RCC 7860 (cell line): ENCODE measurements around the gene LCN10.

ENCODE experiments used
- DNase-seq: peaks from one replicate; pipeline ENCODE4 v3.0.0-alpha.2; 2015; ENCODE audit warnings: low spot score
- FAIRE-seq: peaks from 2 replicates; lab custom pipeline; 2012; peaks lifted over from hg19 to GRCh38; lab: Jason Lieb, UNC

The LCN10 gene

DNA sequence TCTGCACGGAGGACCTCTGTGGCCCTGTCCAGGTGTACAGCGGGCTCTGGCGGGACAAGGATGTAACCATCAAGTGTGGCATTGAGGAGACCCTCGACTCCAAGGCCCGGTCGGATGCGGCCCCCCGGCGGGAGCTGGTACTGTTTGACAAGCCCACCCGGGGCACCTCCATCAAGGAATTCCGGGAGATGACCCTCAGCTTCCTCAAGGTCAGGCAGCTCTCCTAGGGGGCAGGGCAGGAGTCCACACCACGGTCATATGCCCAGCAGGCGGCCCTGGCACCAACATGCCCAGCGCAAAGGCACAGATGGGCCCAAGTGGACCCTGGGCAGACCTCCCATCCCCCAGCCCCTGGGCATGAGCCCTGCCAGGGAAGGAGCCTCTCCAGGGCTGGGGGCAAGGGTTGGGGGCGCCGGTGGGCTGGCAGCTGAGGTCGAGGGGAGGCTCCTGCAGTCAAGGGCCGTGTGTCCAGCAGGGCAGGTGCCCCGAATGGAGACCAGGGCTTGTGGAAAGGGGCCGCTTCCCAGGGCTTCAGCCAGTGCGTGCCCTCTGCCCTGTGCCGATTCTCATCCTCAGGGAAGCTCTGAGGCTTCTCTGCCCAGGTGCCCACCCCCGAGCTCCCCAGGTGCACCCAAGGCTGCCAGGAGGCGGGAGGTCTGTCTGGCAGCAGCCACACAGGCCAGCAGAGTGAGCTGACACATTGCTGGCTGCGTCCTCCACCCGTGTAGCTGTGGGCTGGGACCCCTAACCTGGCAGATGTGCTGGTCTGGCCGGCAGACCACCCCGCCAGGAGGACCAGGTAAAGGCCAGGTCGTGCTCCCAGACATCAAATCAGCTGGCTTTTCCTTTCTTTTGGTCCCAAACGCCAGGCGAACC, 20.4 kb downstream of the LCN10 start:
- FAIRE-seq = no peak
- no peak for DNase-seq

DNA sequence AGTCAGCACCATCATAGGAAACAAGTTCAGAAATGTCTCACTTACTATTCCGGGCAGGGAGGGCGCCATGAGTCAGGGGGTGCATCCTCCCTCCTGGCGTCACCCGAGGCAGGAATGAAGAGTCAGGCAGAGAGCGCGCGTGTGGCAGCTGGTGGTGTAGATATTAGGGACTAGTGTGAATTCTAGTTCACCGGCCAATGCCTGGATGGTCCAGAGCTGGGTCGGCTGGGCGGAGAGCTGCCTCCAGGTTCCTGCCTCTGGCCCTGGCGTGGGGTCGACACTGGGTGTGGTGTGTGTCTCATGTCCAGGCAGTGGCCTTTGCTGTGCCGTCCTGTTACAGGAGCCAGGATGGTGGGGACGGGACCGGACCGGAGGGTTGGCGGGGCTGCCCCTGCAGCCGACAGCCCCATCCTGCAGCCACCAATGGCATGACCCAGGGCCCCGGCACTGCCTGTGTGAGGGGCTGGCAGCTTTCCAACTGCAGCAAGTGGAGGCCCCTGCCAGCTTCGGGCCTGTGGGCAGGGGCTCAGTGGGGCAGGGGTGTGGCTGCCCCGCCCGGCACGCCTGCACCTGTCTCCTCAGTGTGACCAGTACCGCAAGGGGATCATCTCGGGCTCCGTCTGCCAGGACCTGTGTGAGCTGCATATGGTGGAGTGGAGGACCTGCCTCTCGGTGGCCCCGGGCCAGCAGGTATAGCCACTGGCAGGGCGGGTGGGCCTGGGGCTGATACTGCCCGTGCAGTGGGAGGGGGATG, 21.2 kb downstream of the LCN10 start:
- peak; percentile 30 for DNase-seq

DNA sequence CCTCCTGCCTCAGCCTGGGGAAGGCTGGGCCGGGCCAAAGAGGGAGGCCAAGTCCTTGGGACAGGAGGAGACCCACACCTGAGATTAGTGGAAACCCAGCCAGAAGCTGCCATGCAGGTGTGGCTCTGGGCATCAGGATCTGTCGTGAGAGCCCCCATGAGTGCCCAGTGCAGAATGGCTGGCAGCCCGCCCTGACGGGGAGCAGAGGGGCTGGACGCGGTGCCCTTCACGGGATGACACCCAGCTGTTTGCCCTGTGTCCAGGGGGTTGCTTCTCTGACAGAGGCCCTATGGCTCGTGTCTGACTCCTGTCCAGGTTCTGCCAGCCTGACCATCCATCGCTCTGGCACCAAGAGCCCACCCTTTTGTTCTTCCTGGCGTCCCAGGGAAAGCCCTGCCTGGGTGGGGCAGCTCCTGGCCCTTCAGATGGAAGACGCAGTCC, 21.8 kb downstream of the LCN10 start:
- no peak for FAIRE-seq
- DNase-seq = peak; percentile 5

More for the DNA sequence above, 21.2 kb downstream of the LCN10 start:
- FAIRE-seq = no peak

DNA sequence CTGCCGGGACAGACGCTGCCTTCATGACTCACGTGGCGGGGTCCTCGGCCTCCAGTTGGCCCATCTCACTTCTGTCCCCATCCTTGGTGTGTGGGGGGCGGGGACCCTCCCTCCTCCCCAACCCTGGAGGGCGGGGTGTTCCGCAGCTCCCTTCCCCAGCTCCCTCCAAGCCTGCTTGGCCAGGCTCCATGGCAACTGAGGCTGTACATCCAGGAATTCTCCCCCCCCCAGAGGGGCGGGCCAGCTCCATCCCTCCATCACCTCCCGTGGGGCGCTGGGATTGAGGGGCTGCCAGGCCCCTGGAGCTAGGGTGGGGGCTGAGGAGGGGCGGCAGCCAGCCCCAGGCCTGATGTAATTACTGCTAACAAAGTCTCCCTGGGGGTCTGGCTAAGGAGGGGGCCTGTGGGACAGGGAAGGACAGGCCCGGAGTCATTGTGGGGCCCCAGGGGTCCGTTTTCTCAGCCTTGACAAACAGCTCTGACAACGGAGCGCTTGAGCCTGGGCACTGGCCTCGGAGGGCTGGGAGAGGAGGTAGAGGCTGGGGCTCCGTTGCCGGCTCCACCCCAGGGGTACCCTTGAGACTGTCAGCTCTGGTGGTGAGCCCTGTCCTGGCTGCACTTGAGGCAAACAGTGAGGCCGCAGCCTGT, 22.4 kb downstream of the LCN10 start:
- no peak for FAIRE-seq
- peak; percentile 8 for DNase-seq

DNA sequence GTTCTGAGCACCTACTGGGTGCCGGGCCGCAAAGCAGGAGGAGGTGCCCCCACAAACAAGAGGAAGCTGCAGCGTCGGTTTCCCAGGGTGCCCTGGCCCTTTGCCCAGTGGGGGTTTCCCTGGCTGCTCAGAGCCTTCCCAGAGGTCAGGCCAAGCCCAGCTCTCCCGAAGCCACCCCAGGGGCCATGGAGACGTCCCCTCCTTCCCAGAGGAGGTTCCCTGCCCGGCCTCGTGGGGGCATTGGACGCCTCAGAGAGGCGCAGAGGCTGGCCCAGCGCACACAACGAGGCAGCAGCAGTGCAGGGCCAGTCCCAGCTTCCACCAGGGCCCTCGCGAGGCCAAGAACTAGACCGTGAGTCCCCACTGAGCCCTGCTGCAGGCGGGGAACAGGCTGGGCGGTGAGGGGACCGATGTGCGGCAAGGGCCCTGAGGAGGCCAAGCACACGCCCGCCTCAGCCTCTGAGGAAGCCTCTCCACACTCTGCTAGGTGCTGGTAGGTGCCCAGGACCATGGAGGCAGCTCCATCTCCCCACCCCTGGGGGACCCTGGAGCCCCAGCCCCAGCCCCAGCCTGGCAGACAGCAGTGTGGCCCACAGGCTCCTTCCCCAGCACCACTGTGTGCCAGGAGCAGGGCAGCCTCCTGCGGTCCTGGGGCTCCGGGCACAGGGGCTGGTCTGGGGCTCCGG, 23.4 kb downstream of the LCN10 start:
- no peak for FAIRE-seq
- DNase-seq = peak; percentile 11

DNA sequence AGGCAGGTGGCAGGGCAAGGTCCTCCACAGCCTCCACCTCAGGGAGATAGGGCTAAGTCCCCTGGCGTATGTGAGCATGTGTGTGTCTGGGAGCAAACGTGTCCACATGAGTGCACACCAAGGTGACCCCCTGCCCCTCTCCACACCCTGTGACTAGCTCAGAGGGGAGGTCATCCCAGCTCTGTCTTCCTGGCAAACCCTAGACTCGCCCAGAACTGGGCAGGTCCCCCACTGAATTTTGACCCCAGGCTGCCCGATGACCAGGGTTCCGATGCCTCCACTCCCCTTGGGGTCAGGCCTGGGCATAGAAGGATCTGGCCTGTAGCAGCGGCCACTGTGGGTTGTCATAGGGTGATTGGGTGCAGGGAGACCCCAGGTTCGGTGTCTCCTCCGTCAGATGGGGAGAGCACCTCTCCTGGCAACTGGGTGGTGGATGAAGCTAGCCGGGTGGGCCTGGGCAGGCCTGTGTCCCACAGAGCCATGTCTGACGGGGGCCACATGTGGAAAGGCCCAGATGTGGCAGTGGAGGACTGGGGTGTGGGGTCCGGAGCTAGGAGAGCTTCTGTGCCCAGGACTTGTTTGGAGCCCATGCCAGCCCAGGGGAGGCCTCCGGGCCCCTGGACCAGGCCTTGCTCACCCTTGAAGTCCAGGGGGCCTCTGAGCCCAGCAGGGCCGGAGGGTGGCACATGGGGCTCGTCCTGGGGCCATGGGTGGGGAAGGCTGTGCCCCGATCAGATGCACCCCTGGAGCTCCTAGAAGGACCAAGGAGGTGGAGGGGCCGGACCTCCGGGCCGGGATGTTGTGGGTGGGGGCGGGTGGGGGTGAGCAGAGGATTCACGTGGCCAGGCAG, 24.2 kb downstream of the LCN10 start:
- DNase-seq = no peak
- FAIRE-seq = no peak

DNA sequence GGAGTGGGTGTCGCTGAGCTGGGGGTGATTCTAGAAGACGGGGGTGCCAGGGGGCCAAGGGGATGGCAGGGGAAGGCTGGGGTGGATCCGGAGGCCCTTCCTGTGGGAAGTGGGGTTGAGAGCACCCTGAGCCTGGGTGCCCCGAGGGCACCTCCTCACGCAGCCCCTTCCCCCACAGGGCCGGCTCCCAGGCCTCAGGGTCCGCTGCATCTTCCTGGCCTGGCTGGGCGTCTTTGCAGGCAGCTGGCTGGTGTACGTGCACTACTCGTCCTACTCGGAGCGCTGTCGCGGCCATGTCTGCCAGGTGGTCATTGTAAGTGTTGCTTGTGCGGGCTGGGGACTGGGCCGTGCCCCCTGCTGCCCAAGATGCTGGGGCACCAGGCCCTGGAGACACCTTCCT, 25.3 kb downstream of the LCN10 start:
- DNase-seq = no peak
- no peak for FAIRE-seq

DNA sequence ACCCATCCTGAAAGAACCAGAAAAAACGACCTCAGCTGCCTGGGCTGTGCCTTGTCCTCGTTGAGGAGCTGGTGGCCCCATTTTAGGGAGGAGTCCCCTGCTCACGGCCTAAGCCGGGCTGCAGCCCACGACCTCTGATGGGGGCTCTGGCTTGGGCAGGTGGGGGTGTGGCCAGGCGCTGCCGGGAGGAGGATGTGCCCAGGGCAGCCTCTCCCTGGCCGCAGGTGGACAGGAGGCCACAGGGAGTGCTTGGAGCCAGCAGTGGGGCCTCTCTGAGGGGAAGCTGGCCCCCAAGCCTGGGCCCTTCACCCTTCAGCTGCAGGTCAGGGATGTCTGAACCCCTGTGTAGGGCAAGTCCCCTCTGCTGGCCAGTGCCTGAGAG, 27.9 kb downstream of the LCN10 start:
- FAIRE-seq (no peak), DNase-seq (no peak)

DNA sequence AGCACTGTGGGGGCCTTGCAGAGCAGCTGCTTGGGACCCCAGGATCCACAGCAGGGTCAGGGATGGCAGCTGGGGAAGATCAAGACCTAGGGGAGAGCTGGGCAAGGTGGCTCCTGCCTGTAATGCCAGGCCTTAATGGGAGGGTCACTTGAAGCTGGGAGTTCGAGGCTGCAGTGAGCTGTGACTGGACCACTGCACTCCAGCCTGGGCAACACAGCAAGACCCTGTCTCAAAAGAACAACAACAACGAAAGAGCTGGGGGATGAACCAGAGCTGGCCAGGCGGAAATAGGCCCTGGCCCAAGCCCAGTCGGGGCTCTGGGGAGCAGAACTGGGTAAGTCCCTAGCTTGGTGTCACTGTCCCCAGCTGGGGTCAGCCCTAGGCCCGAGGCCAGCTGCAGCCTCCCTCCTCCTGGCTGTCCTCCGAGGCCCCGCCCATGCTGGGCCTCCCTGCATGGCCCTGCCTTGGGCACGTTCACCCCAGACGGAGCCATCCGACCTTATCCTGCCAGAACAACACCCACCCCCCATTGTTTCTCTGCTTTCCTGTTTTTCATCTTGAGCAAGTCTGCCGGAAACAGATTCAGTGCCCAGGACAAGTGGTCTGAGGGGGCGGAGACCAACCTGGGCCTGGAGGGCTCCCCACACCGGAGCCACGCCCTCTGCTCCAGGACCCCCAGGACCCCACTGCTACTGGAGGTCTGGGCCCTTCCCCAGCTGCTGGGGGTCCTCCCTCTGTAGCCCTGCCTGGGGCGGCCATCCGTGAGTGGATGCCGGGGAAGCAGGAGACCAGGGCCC, 28.4 kb downstream of the LCN10 start:
- no peak for FAIRE-seq

DNA sequence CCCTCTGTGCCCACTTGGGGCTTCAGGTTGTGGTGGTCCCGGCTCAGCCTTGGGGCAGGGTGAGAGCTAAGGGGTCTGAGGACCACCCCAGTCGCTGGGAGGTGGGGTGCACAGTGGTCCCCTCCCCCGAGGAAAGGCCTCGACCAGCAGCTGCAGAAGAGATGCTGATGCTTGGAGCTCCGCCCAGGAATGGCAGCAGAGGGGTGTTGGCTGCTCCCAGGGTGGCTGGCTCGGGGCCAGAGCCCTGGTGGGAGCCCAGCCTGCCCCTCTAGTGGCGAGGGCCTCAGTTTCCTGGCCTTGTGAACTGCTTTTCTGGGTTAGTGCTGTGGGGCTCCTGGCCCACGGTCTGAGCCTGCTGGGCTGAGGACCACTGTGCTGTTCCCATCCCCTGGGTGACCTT, 29.2 kb downstream of the LCN10 start:
- DNase-seq (no peak), FAIRE-seq (no peak)

More for the DNA sequence above, 28.4 kb downstream of the LCN10 start:
- no peak for DNase-seq

DNA sequence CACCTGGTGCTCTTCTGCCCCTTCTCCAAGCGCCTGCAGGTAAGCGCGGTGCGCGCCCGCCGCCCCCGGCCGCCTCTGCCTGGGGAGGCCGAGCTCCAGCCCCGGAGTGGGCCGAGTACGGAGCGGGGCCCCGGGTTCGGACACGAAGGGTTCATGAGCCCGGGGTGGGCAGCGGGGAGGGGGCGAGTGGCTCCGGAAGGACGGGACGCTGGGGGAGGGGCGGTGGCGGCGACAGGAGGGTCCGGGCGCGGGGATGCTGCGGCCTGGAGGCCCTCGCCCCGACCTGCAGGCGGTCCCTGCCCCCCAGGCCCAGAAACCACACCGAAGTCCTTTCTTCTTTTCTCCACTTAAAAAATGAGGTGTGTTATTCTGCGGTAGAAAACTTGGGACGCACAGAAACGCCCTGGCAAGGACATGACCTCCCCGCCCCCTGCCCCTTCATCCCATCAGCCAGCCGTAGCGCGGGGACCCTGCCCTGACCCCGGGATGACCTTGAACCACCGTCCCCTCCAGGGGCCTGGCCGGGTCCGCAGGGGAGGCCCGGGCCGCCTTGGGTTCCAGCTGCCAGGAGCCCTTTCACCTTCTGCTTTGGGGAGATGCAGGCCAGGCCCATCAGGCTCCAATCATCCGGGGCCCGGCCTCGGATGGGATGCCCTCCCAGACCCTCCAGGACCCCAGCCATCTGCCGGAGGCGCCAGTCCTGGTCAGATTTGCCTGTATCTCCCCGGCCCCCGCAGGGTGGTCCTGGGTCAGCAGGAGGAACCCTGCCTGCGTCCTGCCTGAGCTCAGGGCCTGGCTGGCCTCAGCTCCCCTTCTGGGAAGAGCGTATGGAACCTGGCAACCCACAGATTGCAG, 29.8 kb downstream of the LCN10 start:
- DNase-seq = no peak
- no peak for FAIRE-seq

DNA sequence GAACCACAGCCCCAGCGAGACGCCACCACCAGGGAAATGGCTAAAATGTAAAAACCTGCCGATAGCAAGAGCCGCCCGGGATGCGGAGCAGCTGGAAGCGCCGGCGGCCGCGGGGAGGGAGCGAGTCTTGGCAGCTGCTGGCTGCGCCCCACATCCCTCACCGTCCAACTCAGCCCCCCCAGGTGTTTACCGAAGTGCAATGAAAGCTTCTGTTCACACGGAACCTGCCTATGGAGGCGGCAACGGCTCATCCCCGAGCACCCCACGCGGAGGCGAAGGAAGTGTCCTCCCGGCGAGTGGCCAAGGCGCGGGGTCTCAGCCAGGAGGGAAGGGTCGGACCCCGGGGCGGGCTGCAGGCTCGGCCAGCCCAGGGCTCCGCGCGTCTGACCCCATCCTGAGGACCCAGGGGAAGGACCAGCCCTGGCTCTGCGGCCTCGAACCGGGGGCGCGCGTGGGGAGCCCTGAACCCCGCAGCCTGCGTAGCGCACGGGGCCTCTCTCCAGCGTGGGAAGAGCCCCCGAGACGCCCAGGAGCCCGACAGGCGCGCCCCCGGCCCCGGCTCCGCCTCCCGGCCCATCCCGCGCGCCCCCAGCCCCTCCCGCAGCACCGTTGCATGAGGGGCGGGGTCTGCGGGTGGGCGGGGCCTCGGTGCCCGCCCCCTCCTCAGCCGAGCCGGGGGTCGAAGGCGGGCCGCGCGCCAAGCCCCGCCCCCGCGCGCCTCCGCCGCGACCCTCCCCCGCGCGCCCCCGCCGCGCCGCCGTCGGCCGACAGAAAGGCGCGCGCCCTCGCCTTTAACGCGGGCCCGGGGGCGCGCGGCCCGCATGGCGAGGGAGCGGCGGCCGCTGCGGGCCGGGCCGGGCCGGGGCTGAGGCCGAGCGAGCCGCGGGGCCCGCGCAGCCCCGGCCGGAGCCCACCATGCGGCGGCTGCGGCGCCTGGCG, 30.7 kb downstream of the LCN10 start, which contains the start of gene DIPK1B:
TSS of gene DIPK1B (plus strand) at position 822 of the 939 bp plus-strand sequence. CDS start at position 916, 94 bp downstream.
- DNase-seq = no peak
- no peak for FAIRE-seq

DNA sequence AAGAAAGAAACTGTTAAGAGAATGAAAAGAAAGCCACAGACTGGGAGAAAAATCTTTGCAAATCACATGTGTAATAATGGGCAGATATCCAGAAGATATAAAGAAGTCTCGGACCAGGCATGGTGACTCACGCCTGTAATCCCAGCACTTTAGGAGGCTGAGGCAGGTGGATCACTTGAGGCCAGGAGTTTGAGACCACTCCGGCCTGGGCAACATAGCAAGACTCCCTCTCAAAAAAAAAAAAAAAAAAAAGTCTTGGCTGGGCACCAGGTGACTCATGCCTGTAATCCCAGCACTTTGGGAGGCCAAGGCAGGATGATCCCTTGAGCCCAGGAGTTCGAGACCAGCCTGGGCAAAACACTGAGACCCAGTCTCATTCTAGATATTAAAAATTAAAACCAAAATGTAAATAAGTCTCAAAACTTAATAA, 31.5 kb downstream of the LCN10 start:
- peak; percentile 37 for DNase-seq
- peak; percentile 67 for FAIRE-seq

DNA sequence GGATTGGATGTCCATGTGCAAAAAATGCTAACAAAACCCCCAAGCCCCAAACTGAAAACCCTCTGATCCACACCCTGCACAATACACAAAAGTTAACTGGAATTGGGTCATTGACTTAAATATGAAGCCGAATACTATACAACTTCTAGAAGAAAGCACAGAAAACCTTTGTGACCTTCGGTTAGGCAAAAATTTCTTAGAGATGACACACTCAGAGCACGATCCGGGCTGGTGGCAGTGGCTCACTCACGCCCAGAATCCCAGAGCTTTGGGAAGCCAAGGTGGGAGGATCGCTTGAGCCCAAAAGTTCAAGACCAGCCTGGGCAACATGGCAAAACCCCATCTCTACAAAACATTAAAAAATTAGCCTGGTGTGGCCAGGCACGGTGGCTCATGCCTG, 32.2 kb downstream of the LCN10 start:
- peak; percentile 83 for FAIRE-seq
- peak; percentile 44 for DNase-seq

DNA sequence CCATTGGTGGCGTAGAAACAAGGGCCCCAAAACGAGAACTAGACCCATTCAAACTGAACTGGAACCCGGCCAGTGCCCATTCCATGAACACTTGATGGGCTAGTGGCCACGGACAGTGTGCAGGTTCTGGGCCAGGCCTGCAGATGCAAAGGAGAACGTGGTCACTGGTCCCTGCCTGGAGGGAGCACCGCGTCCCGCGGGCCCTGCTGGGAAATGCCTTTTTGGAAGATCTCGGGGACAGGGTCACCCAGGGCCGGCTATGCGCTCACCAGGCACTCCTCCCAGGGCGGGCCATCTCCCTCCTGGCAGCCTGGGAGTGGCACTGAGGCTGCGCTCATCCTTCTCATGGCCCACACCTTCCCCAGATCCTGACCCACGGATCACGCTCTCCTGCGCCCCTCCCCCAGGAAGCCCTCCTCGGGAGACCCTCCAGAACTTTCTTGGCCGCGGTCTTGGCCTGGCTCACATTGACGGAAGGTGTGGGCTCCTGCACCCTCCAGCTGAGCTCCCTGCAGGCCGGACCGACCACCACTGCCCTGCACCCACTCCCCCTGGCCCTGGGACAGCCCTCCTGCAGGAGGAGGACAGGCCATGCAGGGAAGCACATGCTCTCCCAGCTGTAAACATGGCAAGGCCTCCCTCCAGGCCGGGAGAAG, 33.2 kb downstream of the LCN10 start:
- no peak for FAIRE-seq
- no peak for DNase-seq

DNA sequence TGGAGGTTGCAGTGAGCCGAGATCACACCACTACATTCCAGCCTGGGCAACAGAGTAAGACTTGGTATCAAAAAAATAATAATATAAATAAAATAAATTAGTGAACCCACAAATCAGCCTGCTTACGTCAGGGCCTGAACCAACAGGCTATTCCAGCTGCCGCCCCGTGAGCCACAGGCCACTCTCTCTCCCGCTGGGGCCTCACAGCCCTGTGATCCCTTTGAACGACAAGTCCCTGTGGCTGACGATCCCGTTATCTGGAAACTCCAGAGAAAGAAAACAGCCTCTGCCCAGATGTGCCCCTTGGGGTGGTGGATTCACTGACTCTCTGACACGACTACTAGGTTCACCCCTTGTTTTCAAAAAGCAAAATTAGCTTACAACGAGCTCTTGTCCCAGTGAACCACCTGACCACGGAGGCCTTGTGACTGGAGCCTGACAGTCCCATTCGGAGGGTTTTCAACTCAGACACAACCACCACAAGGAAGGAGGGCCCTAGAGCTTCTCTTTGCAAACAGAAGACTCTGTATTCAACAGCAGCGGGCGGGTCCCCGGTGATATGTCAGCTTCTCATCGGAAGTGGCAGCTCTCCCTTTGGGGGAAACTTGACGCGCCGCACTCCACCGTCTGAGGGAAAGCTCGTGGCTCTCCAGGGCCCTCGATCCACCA, 34.8 kb downstream of the LCN10 start:
- FAIRE-seq (no peak), DNase-seq (no peak)
